Lower leg skin (tissue), 3 donors: ENCODE results near the gene TBC1D19.

Experiments
- POLR2A ChIP-seq, 2 donors: fragments of 450-650 bp; IDR thresholded peaks; one replicate each; pipeline ENCODE4 v1.6.1; 2016 to 2017; ENCODE audit warnings: antibody characterized with exemption in 2 of 2, mild to moderate bottlenecking in 1 of 2, moderate library complexity in 1 of 2
- TF ChIP-seq, protein P1 (sequence below), 3 donors: fragments of 450-650 bp; IDR thresholded peaks; one replicate each; pipeline ENCODE4 v1.5.1; 2016; ENCODE audit warnings: antibody characterized with exemption in 3 of 3, mild to moderate bottlenecking in 3 of 3, moderate library complexity in 2 of 3

DNA sequence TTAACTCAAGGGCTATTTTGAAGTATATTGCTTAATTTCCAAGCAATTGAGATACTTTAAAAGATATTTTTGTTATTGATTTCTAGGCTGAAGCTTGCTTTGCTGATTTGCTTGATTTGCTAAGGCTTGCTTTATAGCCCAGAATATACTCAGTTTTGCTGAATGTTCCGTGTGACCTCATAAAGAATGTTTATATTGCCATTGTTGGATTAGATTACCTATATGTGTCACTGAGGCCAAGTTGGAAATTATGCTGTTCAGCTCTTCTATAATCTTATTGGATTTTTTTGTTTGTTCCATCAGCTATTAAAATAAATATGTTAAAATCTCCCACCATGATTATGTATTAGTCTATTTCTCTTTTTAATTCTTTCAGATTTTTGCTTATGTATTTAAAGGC, 13.0 kb downstream of the TBC1D19 start:
- TF ChIP-seq, protein P1, sequence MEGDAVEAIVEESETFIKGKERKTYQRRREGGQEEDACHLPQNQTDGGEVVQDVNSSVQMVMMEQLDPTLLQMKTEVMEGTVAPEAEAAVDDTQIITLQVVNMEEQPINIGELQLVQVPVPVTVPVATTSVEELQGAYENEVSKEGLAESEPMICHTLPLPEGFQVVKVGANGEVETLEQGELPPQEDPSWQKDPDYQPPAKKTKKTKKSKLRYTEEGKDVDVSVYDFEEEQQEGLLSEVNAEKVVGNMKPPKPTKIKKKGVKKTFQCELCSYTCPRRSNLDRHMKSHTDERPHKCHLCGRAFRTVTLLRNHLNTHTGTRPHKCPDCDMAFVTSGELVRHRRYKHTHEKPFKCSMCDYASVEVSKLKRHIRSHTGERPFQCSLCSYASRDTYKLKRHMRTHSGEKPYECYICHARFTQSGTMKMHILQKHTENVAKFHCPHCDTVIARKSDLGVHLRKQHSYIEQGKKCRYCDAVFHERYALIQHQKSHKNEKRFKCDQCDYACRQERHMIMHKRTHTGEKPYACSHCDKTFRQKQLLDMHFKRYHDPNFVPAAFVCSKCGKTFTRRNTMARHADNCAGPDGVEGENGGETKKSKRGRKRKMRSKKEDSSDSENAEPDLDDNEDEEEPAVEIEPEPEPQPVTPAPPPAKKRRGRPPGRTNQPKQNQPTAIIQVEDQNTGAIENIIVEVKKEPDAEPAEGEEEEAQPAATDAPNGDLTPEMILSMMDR (IDR thresholded peaks at IDR 0.05): no peak
- no peak for TF ChIP-seq POLR2A (IDR thresholded peaks at IDR 0.05)
